ENCODE results near the gene ARID3B.

DNA sequence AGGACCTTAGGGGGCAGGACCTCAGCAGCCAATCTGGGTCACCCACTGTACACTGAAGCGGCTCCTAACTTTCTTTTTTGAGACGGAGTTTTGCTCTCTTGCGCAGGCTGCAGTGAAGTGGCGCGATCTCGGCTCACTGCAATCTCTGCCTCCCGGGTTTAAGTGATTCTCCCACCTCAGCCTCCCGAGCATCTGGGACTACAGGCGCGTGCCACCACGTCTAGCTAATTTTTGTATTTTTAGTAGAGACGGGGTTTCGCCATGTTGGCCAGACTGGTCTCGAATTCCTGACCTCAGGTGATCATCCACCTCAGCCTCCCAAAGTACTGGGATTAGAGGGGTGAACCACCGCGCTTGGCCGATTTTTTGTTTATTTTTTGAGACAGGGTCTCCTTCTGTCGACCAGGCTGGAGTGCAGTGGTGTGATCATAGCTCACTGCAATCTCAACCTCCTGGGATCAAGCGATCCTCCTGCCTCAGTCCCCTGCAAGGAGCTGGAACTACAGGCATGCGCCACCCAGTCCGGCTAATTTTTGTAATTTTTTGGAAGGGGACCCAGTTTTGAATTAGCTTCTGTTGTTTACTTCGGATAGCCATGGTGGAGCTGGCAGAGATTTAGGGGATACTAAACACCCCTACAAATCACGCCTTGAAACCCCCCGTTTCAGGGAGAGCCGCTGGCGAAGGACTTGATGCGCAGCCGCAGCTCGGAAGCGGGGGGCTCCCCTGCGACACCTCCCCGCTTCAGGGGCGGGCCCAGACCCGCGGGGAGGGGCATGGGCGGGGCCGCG is 73.1 kb downstream of the ARID3B start:
- no peak for TF ChIP-seq SIN3A (IDR thresholded peaks at IDR 0.05; ENCODE audit: borderline replicate concordance, insufficient read depth, low read length)
- TF ChIP-seq, protein P1, sequence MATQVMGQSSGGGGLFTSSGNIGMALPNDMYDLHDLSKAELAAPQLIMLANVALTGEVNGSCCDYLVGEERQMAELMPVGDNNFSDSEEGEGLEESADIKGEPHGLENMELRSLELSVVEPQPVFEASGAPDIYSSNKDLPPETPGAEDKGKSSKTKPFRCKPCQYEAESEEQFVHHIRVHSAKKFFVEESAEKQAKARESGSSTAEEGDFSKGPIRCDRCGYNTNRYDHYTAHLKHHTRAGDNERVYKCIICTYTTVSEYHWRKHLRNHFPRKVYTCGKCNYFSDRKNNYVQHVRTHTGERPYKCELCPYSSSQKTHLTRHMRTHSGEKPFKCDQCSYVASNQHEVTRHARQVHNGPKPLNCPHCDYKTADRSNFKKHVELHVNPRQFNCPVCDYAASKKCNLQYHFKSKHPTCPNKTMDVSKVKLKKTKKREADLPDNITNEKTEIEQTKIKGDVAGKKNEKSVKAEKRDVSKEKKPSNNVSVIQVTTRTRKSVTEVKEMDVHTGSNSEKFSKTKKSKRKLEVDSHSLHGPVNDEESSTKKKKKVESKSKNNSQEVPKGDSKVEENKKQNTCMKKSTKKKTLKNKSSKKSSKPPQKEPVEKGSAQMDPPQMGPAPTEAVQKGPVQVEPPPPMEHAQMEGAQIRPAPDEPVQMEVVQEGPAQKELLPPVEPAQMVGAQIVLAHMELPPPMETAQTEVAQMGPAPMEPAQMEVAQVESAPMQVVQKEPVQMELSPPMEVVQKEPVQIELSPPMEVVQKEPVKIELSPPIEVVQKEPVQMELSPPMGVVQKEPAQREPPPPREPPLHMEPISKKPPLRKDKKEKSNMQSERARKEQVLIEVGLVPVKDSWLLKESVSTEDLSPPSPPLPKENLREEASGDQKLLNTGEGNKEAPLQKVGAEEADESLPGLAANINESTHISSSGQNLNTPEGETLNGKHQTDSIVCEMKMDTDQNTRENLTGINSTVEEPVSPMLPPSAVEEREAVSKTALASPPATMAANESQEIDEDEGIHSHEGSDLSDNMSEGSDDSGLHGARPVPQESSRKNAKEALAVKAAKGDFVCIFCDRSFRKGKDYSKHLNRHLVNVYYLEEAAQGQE (IDR thresholded peaks at IDR 0.05; ENCODE audit: insufficient read depth in 1 of 2, low read depth in 2 of 2, low read length in 2 of 2) = no peak
- no peak for TF ChIP-seq POLR2AphosphoS5 (IDR thresholded peaks at IDR 0.05; ENCODE audit: low read depth, low read length)
